Endothelial cell of umbilical vein (primary cell): ENCODE results near the gene TNFRSF12A. TPM values are rescaled to one million over a fixed set of nuclear protein-coding genes. Genes with fewer than 3 reads are reported as not detected.

Experiments used
- BruUV-seq: library from RNA; stranded (reverse); fragments of 400-500 nt; replicated peaks from 2 replicates; lab custom pipeline; 2021; lab: Mats Ljungman, UMichigan
- CTCF ChIA-PET: fragments of 300-600, 350-600 bp; sonication (Branson Sonifier 250); formaldehyde crosslinking; loops from one replicate; lab custom pipeline; 2021; ENCODE audit warnings: antibody characterized with exemption, inconsistent platforms; lab: Charles Lee
- POLR2A ChIA-PET: fragments of 300-600, 350-600 bp; sonication (Branson Sonifier 250); formaldehyde crosslinking; loops from one replicate; lab custom pipeline; 2021; ENCODE audit warnings: antibody characterized with exemption, inconsistent platforms; lab: Charles Lee
- DNase-seq: peaks from one replicate; pipeline ENCODE4 v3.0.0-alpha.2; 2011; ENCODE audit warnings: low read depth, low spot score
- FAIRE-seq: peaks from 2 replicates; lab custom pipeline; 2011; peaks lifted over from hg19 to GRCh38; lab: Jason Lieb, UNC
- H2AFZ ChIP-seq: 2 replicates; pipeline ENCODE4 v1.6.0; 2012; ENCODE audit warnings: low read depth, low read length, control low read depth, inconsistent platforms
- H3K27ac ChIP-seq: 2 replicates; pipeline ENCODE4 v1.5.1; 2011; ENCODE audit warnings: low read depth, mild to moderate bottlenecking, control low read depth, low read length, moderate library complexity; ENCODE audit not compliant: insufficient read depth
- H3K27me3 ChIP-seq, 2 experiments: 2 replicates each; pipeline versions ENCODE4 v1.6.0 to v1.6.1; 2011; ENCODE audit warnings: low read length in 2 of 2, mixed read lengths in 1 of 2; ENCODE audit not compliant: control insufficient read depth in 2 of 2, insufficient read depth in 2 of 2
- H3K36me3 ChIP-seq, 2 experiments: 2 replicates in 1 of 2; 3 replicates in 1 of 2; pipeline ENCODE4 v1.5.1; 2011; ENCODE audit warnings: low read length in 2 of 2, mild to moderate bottlenecking in 1 of 2, moderate library complexity in 1 of 2; ENCODE audit not compliant: control insufficient read depth in 2 of 2, insufficient read depth in 2 of 2; ENCODE audit errors: extremely low read depth in 1 of 2
- H3K4me1 ChIP-seq: 3 replicates; pipeline ENCODE4 v1.5.1; 2011; ENCODE audit warnings: mild to moderate bottlenecking, low read length; ENCODE audit not compliant: control insufficient read depth, insufficient read depth; ENCODE audit errors: extremely low read depth
- H3K4me2 ChIP-seq: 2 replicates; pipeline ENCODE4 v1.6.1; 2011; ENCODE audit warnings: low read length, control low read depth, mixed read lengths; ENCODE audit not compliant: insufficient read depth
- H3K4me3 ChIP-seq, 3 experiments: fragments of 200-600 bp in 1 of 3; sonication (generic), shearing (Covaris generic) in 1 of 3; replicated peaks in 1 of 3; 2 replicates each; pipeline ENCODE4 v1.5.1; 2011 to 2016; ENCODE audit warnings: control low read depth in 3 of 3, low read length in 3 of 3, mild to moderate bottlenecking in 2 of 3, inconsistent platforms in 1 of 3, low read depth in 1 of 3, moderate library complexity in 1 of 3; ENCODE audit not compliant: insufficient read depth in 1 of 3
- H3K79me2 ChIP-seq: 2 replicates; pipeline ENCODE4 v1.6.0; 2012; ENCODE audit warnings: low read length, inconsistent platforms; ENCODE audit not compliant: control insufficient read depth, insufficient read depth
- H3K9ac ChIP-seq: replicated peaks from 2 replicates; pipeline ENCODE3; 2011; ENCODE audit warnings: low read length, control low read depth; ENCODE audit not compliant: insufficient read depth; ENCODE audit errors: extremely low read depth
- H3K9me1 ChIP-seq: replicated peaks from 3 replicates; pipeline ENCODE4 v1.6.0; 2011; ENCODE audit warnings: mild to moderate bottlenecking, low read length; ENCODE audit not compliant: control insufficient read depth, insufficient read depth; ENCODE audit errors: extremely low read depth
- H3K9me3 ChIP-seq: replicated peaks from 2 replicates; pipeline ENCODE4 v1.5.1; 2012; ENCODE audit warnings: low read length, inconsistent platforms; ENCODE audit not compliant: control insufficient read depth, insufficient read depth
- H4K20me1 ChIP-seq: replicated peaks from 2 replicates; pipeline ENCODE3; 2011; ENCODE audit warnings: mild to moderate bottlenecking, low read length; ENCODE audit not compliant: control insufficient read depth, insufficient read depth; ENCODE audit errors: extremely low read depth
- EZH2 ChIP-seq: IDR thresholded peaks from 2 replicates; pipeline ENCODE4 v1.6.1; 2012; ENCODE audit warnings: borderline replicate concordance, low read depth, mild to moderate bottlenecking, moderate library complexity, low read length, inconsistent platforms; ENCODE audit not compliant: severe bottlenecking
- FOS ChIP-seq: IDR thresholded peaks from 2 replicates; pipeline ENCODE4 v1.6.1; 2011; ENCODE audit warnings: mild to moderate bottlenecking, low read length, moderate library complexity, borderline replicate concordance; ENCODE audit not compliant: insufficient read depth
- GATA2 ChIP-seq: IDR thresholded peaks from 2 replicates; pipeline ENCODE4 v1.7.0; 2011; ENCODE audit warnings: low read depth, mild to moderate bottlenecking, moderate library complexity, mixed read lengths, low read length; ENCODE audit not compliant: insufficient read length, insufficient read depth
- JUN ChIP-seq: IDR thresholded peaks from 2 replicates; pipeline ENCODE4 v1.6.1; 2011; ENCODE audit warnings: borderline replicate concordance, low read depth; ENCODE audit not compliant: insufficient read length, insufficient read depth
- MYC ChIP-seq: IDR thresholded peaks from one replicate; pipeline ENCODE4 v1.6.1; 2011; ENCODE audit warnings: mild to moderate bottlenecking, low read depth, low read length
- POLR2A ChIP-seq: IDR thresholded peaks from 2 replicates; pipeline ENCODE4 v1.6.1; 2012; ENCODE audit warnings: low read depth, mild to moderate bottlenecking, control low read depth, low read length
- POLR2AphosphoS5 ChIP-seq: IDR thresholded peaks from 2 replicates; pipeline ENCODE4 v1.6.1; 2012; ENCODE audit warnings: low read depth, mild to moderate bottlenecking, control low read depth, low read length, moderate library complexity; ENCODE audit not compliant: insufficient read depth
- dilution Hi-C: fragments of 300-500 bp; cut with MboI; formaldehyde crosslinking; loops from one replicate; pipeline ENCODE4 v1.15.0; 2019; ENCODE audit warnings: low sequenced_read_pairs; ENCODE audit not compliant: extremely low pct_ligation_motif_present
- intact Hi-C: fragments of 100-400 bp; cut with micrococcal nuclease; formaldehyde crosslinking; loops from one replicate; pipeline ENCODE4 v1.10.0; 2022
- polyA plus RNA-seq, 4 experiments: library from polyadenylated mRNA; depleted of rRNA in 3 of 4; stranded (reverse) in 3 of 4; unstranded in 1 of 4; fragments of >200 nt; gene quantifications; 2 replicates each; pipeline versions ENCODE4 v1.2.1 to v1.2.3, GENCODE V29; 2011 to 2012; ENCODE audit warnings: missing spikeins in 1 of 4
- total RNA-seq: library from RNA; stranded (reverse); gene quantifications from 2 replicates; pipeline ENCODE4 v1.2.3, GENCODE V29; 2021
- TF ChIP-seq, protein P1 (sequence below): IDR thresholded peaks from 2 replicates; pipeline ENCODE4 v1.6.1; 2011; ENCODE audit not compliant: insufficient read depth, insufficient read length
- TF ChIP-seq, protein P2 (sequence below), 2 donors: IDR thresholded peaks; 1 replicate in 1 of 2; 2 replicates in 1 of 2; pipeline ENCODE4 v1.5.1; 2011; ENCODE audit warnings: low read length in 2 of 2, mild to moderate bottlenecking in 2 of 2, moderate library complexity in 2 of 2, control low read depth in 1 of 2, inconsistent platforms in 1 of 2, low read depth in 1 of 2; ENCODE audit not compliant: insufficient read depth in 1 of 2; ENCODE audit errors: extremely low read depth in 1 of 2

The TNFRSF12A gene
- total and polyA plus RNA-seq, 2 donors (not counting 3 experiments of a cell fraction or from before 2014, with no cell fraction given) = 162 to 187 TPM

- intact Hi-C loops (no loop called here), dilution Hi-C loops (no loop called here)
- no TSS peak for BruUV-seq
- Histone ChIP-seq H3K9me3 (no peaks in the 10 kb centered on the region), H3K27me3 (peaks cover 21 to 22% of the 10 kb centered on the region in 2 experiments), H3K27ac (no peak overlapping the region), H3K4me2 (no peak overlapping the region), H3K9ac (no peak overlapping the region), H4K20me1 (no peaks in the 10 kb centered on the region), H2AFZ (no peak overlapping the region), H3K36me3 (no peaks in the 10 kb centered on the region), H3K9me1 (no peaks in the 10 kb centered on the region), H3K4me3 (no peak overlapping the region), H3K4me1 (no peaks in the 10 kb centered on the region), H3K79me2 (no peaks in the 10 kb centered on the region)
- POLR2A ChIA-PET = no interaction called here
- CTCF ChIA-PET = no interaction called here
- TF ChIP-seq POLR2AphosphoS5 (no peak), MYC (no peak), GATA2 (no peak), POLR2A (no peak), FOS (no peak), EZH2 (no peak), JUN (no peak)
- TF ChIP-seq, protein P1, sequence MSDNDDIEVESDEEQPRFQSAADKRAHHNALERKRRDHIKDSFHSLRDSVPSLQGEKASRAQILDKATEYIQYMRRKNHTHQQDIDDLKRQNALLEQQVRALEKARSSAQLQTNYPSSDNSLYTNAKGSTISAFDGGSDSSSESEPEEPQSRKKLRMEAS = no peak
- TF ChIP-seq, protein P2, sequence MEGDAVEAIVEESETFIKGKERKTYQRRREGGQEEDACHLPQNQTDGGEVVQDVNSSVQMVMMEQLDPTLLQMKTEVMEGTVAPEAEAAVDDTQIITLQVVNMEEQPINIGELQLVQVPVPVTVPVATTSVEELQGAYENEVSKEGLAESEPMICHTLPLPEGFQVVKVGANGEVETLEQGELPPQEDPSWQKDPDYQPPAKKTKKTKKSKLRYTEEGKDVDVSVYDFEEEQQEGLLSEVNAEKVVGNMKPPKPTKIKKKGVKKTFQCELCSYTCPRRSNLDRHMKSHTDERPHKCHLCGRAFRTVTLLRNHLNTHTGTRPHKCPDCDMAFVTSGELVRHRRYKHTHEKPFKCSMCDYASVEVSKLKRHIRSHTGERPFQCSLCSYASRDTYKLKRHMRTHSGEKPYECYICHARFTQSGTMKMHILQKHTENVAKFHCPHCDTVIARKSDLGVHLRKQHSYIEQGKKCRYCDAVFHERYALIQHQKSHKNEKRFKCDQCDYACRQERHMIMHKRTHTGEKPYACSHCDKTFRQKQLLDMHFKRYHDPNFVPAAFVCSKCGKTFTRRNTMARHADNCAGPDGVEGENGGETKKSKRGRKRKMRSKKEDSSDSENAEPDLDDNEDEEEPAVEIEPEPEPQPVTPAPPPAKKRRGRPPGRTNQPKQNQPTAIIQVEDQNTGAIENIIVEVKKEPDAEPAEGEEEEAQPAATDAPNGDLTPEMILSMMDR (IDR thresholded peaks at IDR 0.05; ENCODE audit: extremely low read depth in 1 of 2, insufficient read depth in 1 of 2, low read depth in 1 of 2, low read length in 2 of 2) = no peak
- DNase-seq (no peak), FAIRE-seq (no peak)
These were observed 4.2 kb upstream of the TNFRSF12A start for GRCh38 chr16:3015865-3016521.
